GM10248 (cell line): ENCODE results near the gene SLC24A3.

ENCODE experiments used
- CTCF ChIA-PET: fragments of 300-600 bp; sonication (Branson Sonifier 250); formaldehyde crosslinking; extraction: SDS; loops from one replicate; lab custom pipeline; 2021; ENCODE audit warnings: antibody characterized with exemption; lab: Yijun Ruan, JAX
- POLR2A ChIA-PET: fragments of 350-650 bp; sonication (Branson Sonifier 250); formaldehyde crosslinking; extraction: SDS; loops from one replicate; lab custom pipeline; 2020; ENCODE audit warnings: antibody characterized with exemption; lab: Yijun Ruan, JAX
- DNase-seq: peaks from one replicate; pipeline ENCODE4 v3.0.0; 2012; ENCODE audit errors: extremely low spot score
- TF ChIP-seq, protein P1 (sequence below): IDR thresholded peaks from 2 replicates; pipeline ENCODE4 v1.5.1; 2012; ENCODE audit warnings: mild to moderate bottlenecking, low read depth; ENCODE audit errors: extremely low read depth, missing control alignments, control extremely low read depth

SLC24A3 gene

DNA sequence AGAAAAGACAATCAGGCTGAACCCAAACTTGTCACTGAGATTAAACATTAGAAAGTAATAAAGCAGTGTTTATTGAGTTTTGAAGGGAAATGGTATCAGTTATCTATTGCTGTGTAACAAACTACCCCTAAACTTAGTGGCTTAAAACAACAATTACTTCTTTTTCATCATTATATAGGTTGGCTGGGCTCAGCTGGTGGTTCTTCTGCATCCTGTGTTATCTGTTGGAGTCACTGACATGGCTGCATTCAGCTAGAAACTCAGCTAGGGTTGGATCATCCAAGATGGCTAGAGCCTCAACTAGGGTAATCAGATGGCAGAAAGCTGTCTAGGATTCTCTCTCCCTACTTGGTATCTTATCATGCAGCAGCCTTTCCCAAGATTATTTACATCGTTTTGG lies 533.1 kb downstream of the SLC24A3 start:
- CTCF ChIA-PET, result interaction anchor here (1.2 kb wide), 1 partner anchor 27 kb away, joined by 3 read pairs; no protein-coding TSS in a partner anchor
- TF ChIP-seq, protein P1, sequence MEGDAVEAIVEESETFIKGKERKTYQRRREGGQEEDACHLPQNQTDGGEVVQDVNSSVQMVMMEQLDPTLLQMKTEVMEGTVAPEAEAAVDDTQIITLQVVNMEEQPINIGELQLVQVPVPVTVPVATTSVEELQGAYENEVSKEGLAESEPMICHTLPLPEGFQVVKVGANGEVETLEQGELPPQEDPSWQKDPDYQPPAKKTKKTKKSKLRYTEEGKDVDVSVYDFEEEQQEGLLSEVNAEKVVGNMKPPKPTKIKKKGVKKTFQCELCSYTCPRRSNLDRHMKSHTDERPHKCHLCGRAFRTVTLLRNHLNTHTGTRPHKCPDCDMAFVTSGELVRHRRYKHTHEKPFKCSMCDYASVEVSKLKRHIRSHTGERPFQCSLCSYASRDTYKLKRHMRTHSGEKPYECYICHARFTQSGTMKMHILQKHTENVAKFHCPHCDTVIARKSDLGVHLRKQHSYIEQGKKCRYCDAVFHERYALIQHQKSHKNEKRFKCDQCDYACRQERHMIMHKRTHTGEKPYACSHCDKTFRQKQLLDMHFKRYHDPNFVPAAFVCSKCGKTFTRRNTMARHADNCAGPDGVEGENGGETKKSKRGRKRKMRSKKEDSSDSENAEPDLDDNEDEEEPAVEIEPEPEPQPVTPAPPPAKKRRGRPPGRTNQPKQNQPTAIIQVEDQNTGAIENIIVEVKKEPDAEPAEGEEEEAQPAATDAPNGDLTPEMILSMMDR, result no peak
- no peak for DNase-seq
- POLR2A ChIA-PET, result no interaction called here

DNA sequence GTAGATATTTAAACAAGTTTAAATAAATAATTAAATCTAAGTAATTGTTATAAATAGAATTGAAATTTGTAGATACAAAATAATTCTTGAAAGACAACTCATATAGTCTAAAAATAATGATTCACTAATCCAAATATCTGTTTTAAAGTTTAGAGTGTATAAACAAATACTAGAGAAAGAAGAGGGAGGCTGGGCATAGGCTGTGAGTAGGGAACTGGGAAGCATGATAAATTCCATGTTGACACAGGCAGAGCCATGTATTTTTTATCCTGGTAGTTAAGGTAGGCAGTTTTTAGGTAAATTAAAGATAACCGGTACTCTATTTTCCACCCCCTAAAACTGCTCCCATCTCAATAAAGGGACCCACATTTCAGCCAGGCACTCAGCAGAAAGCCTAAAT lies 534.0 kb downstream of the SLC24A3 start:
- ChIA-PET POLR2A (no interaction called here), CTCF (interaction anchor here (1.2 kb wide), 1 partner anchor 26 kb away, joined by 3 read pairs; no protein-coding TSS in a partner anchor)
- no peak for DNase-seq
- TF ChIP-seq, protein P1, result no peak

DNA sequence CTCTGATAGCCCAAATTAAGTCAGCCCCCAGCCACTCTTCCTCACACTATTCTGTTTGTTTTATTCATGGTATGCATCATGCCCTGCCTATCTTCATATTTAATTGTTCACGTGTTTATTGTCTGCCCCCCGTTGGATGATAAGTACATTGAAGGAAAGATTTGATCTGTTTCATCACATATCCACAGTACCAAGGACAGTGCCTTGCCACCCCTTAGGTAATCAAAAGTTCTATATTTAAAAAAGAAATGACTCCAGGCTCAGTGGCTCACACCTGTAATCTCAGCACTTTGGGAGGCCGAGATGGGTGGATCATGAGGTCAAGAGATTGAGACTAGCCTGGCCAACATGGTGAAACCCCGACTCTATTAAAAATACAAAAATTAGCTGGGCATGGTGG lies 535.5 kb downstream of the SLC24A3 start:
- DNase-seq, result no peak
- CTCF ChIA-PET, result interaction anchor here (1.4 to 1.5 kb wide), 2 partner anchors 10 to 26 kb away, joined by 4 to 5 read pairs; partner anchors contain the start of gene RIN2
- POLR2A ChIA-PET, result no interaction called here
- TF ChIP-seq, protein P1, result no peak

DNA sequence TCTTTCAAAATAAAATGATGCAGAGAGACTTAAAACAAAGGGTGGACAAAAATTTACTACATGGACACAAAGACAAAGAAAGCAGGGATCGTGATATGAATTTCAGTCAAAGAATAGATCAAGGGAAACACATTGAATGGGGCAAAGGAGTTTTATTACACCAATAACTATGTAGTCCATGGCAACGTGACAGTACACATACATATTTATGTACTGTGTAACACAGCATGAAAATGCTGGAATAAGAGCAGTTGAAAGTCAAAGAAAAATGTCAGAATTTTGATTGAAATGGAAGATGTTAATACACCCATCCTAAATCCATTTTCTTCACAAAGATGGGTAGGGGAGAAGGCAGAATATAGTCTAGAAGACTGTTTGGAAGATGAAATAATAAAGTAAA lies 536.2 kb downstream of the SLC24A3 start:
- POLR2A ChIA-PET, result no interaction called here

DNA sequence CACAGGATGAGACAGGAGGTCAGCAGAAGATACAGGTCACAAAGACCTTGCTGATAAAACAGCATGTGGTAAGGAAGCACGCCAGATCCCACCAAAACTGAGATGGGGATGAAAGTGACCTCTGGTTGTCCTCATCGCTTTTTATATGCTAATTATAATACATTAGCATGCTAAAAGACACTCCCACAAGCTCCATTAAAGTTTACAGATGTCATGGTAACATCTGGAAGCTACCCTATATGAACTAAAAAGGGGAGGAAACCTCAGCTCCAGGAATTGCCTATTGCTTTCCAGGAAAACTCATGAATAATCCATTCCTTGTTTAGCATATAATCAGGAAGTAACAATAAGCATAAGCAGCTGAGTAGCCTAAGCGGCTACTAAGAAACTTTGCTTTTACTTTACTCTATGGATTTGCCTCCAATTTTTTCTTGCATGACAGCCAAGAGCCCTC lies 537.2 kb downstream of the SLC24A3 start:
- TF ChIP-seq, protein P1, result no peak
- no peak for DNase-seq
- ChIA-PET POLR2A (no interaction called here), CTCF (no interaction called here)

More for the DNA sequence above, 536.2 kb downstream of the SLC24A3 start:
- CTCF ChIA-PET, result no interaction called here
- TF ChIP-seq, protein P1, result no peak
- DNase-seq, result no peak

- no peak for DNase-seq
- CTCF ChIA-PET, result no interaction called here
- TF ChIP-seq, protein P1, result no peak
- POLR2A ChIA-PET, result no interaction called here
These were observed 537.7 kb downstream of the SLC24A3 start for GRCh38 chr20:19750101-19750606.
